Calu3 (cell line): Measurements from ENCODE around the gene SNTG2. TPM values are rescaled to one million over a fixed set of nuclear protein-coding genes. Genes with fewer than 3 reads are reported as not detected.

ENCODE experiments used
- BruUV-seq: library from RNA; stranded (reverse); fragments of 400-500 nt; replicated peaks from 2 replicates; lab custom pipeline; 2021; lab: Mats Ljungman, UMichigan
- CTCF ChIA-PET: fragments of 300-600 bp; sonication (Branson Sonifier 250); formaldehyde crosslinking; loops from one replicate; lab custom pipeline; 2022; ENCODE audit warnings: antibody characterized with exemption; lab: Charles Lee
- DNase-seq: peaks from one replicate; pipeline ENCODE4 v3.0.0; 2022
- H3K27ac Mint-ChIP-seq: one replicate; pipeline ENCODE4 v1.8.0; 2022; ENCODE audit warnings: mixed read lengths; ENCODE audit not compliant: unreplicated experiment
- H3K27me3 Mint-ChIP-seq: one replicate; pipeline ENCODE4 v1.8.0; 2022; ENCODE audit warnings: mixed read lengths; ENCODE audit not compliant: unreplicated experiment
- H3K36me3 Mint-ChIP-seq: one replicate; pipeline ENCODE4 v1.8.0; 2022; ENCODE audit warnings: mild to moderate bottlenecking, moderate library complexity, mixed read lengths; ENCODE audit not compliant: insufficient read depth, unreplicated experiment
- H3K4me1 Mint-ChIP-seq: one replicate; pipeline ENCODE4 v1.8.0; 2022; ENCODE audit warnings: mild to moderate bottlenecking, low read depth, mixed read lengths; ENCODE audit not compliant: unreplicated experiment
- H3K4me3 Mint-ChIP-seq: one replicate; pipeline ENCODE4 v1.8.0; 2022; ENCODE audit warnings: mild to moderate bottlenecking, low read depth, moderate library complexity, mixed read lengths; ENCODE audit not compliant: unreplicated experiment
- H3K9me3 Mint-ChIP-seq: one replicate; pipeline ENCODE4 v1.8.0; 2022; ENCODE audit warnings: low read depth, mixed read lengths; ENCODE audit not compliant: unreplicated experiment
- CTCF ChIP-seq: fragments of 200-600 bp; IDR thresholded peaks from one replicate; pipeline ENCODE4 v1.8.0; 2022; ENCODE audit warnings: antibody characterized with exemption; ENCODE audit not compliant: unreplicated experiment
- intact Hi-C: fragments of 100-400 bp; cut with micrococcal nuclease; formaldehyde crosslinking; loops from one replicate; pipeline ENCODE4 v1.10.0; 2022; ENCODE audit not compliant: unreplicated experiment
- total RNA-seq: library from RNA; stranded (reverse); gene quantifications from 2 replicates; pipeline ENCODE4 v1.2.3, GENCODE V29; 2022

The SNTG2 gene
- total RNA-seq, 1 experiment from 2014 or later = not detected

GRCh38 chr2:932320-933115, 18.1 kb upstream of the SNTG2 start:
- no peaks in the 10 kb centered on the region for H3K4me1 Mint-ChIP-seq
- intact Hi-C loops = no loop called here

GRCh38 chr2:933734-934295, 16.8 kb upstream of the SNTG2 start:
- TF ChIP-seq CTCF = no peak
- no peak for DNase-seq
- intact Hi-C loops = no loop called here
- Mint-ChIP-seq H3K27me3 (no peaks in the 10 kb centered on the region), H3K4me1 (no peaks in the 10 kb centered on the region), H3K4me3 (no peak overlapping the region), H3K27ac (no peak overlapping the region), H3K9me3 (peaks cover 5% of the 10 kb centered on the region), H3K36me3 (no peaks in the 10 kb centered on the region)
- CTCF ChIA-PET = no interaction called here
- no TSS peak for BruUV-seq

More at GRCh38 chr2:932320-933115, 18.1 kb upstream of the SNTG2 start:
- BruUV-seq = no TSS peak
- Mint-ChIP-seq H3K27me3 (no peaks in the 10 kb centered on the region), H3K9me3 (peaks cover 3% of the 10 kb centered on the region), H3K27ac (no peak overlapping the region), H3K36me3 (no peaks in the 10 kb centered on the region), H3K4me3 (no peak overlapping the region)
- DNase-seq = no peak
- CTCF ChIA-PET = no interaction called here
- TF ChIP-seq CTCF = no peak

- CTCF ChIA-PET = no interaction called here
- no peak for DNase-seq
- H3K36me3 Mint-ChIP-seq = no peaks in the 10 kb centered on the region
- H3K27me3 Mint-ChIP-seq = no peaks in the 10 kb centered on the region
- H3K27ac Mint-ChIP-seq = no peak overlapping the region
- H3K4me3 Mint-ChIP-seq = no peak overlapping the region
- no peaks in the 10 kb centered on the region for H3K4me1 Mint-ChIP-seq
- H3K9me3 Mint-ChIP-seq = peaks cover 5% of the 10 kb centered on the region
- no TSS peak for BruUV-seq
- TF ChIP-seq CTCF = no peak
- intact Hi-C loops = no loop called here
These were observed 13.1 kb upstream of the SNTG2 start for GRCh38 chr2:937530-937929.

GRCh38 chr2:938181-939005, 12.3 kb upstream of the SNTG2 start:
- no peak overlapping the region for H3K4me3 Mint-ChIP-seq
- no TSS peak for BruUV-seq
- TF ChIP-seq CTCF = no peak
- H3K9me3 Mint-ChIP-seq = peaks cover 5% of the 10 kb centered on the region
- no peak for DNase-seq
- H3K27me3 Mint-ChIP-seq = no peaks in the 10 kb centered on the region
- intact Hi-C loops = no loop called here
- CTCF ChIA-PET = no interaction called here
- no peak overlapping the region for H3K27ac Mint-ChIP-seq
- H3K4me1 Mint-ChIP-seq = no peaks in the 10 kb centered on the region
- H3K36me3 Mint-ChIP-seq = no peaks in the 10 kb centered on the region
